GM12801 (cell line): ENCODE data around the gene GPR15LG.

Experiments used
- TF ChIP-seq, protein P1 (sequence below): IDR thresholded peaks from one replicate; pipeline ENCODE4 v1.5.1; 2011; ENCODE audit warnings: control low read depth; ENCODE audit not compliant: insufficient read length; ENCODE audit errors: extremely low read depth

Gene GPR15LG

DNA sequence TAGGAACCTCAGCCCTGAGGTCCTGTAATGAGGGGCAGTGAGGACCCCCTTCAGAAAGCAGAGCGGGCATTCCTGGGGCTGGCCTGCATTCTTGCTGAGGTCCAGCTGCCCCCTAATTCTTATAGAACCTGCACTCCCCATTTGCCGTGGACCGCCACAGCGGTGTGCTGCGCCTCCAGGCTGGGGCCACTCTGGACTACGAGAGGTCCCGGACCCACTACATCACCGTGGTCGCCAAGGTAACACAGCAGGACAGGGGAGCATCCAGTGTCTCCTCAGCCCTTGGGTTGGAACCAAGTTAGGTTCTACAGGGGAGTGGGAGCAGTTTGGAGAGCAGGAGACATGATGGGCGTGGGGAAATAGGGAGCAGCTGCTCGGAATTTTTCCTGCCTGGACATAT is 28.1 kb downstream of the GPR15LG start:
- TF ChIP-seq, protein P1, sequence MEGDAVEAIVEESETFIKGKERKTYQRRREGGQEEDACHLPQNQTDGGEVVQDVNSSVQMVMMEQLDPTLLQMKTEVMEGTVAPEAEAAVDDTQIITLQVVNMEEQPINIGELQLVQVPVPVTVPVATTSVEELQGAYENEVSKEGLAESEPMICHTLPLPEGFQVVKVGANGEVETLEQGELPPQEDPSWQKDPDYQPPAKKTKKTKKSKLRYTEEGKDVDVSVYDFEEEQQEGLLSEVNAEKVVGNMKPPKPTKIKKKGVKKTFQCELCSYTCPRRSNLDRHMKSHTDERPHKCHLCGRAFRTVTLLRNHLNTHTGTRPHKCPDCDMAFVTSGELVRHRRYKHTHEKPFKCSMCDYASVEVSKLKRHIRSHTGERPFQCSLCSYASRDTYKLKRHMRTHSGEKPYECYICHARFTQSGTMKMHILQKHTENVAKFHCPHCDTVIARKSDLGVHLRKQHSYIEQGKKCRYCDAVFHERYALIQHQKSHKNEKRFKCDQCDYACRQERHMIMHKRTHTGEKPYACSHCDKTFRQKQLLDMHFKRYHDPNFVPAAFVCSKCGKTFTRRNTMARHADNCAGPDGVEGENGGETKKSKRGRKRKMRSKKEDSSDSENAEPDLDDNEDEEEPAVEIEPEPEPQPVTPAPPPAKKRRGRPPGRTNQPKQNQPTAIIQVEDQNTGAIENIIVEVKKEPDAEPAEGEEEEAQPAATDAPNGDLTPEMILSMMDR, result no peak

GRCh38 chr10:84202349-84202748 is 28.7 kb downstream of the GPR15LG start:
- TF ChIP-seq, protein P1, result no peak

DNA sequence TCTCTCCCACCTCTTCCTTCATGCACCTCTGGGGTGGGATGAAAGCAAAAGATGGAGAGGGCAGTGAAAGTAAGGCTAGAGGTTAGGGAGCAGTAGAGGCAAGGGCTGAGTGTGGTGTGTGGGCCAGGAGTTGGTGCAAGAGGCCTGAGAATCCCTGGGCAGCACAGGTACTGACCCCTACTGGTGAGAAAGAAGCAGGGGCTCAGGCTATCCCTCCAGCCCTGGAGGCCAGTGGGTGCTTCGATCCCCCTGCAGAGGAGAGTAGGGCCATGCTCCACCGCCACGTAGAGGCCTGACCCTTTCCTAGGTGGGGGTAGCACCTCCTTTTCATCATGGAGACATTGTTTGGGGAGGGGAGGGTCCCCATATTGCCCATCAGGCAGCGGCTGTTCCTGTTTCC is 30.5 kb downstream of the GPR15LG start:
- TF ChIP-seq, protein P1, result no peak

- TF ChIP-seq, protein P1, result no peak
Measured at GRCh38 chr10:84204610-84205009, 31.0 kb downstream of the GPR15LG start.

DNA sequence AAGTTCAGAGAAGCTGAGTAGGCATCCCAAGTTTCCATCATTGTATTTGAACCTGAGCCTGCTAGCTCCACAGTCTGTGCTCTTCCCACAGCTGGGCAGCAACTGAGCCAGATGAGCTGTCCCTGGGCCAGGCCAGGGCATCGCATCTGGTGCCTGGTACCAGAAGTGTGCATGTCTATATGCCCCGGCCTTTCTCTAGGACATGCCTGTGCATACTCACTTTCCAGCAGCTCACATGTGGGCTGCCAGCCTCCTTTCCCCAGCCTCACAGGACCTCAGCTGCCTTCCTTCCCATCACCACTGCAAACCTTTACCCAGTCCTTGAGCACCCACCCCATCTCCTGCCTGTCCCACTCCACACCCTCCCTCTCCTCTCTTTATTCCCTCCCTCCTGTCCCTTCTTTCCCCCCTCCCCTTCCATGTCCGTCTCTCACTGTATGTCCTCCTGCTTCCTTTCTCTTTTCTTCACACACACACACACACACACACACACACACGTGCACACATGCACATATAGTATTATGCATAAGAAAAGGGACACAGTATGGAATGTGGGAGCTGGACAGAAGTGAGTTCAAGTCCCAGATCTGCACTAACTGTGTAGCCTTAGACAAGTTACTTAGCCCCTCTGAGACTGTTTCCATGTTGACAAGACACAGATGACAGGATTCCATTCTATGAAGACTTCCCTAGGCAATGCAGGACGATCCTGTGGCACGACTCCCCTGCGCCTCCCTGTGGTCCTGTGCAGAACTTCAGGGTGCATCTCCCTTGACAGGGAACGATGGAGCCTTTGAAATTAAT is 31.6 kb downstream of the GPR15LG start:
- TF ChIP-seq, protein P1, result peak; percentile 80

GRCh38 chr10:84205853-84206525 is 32.4 kb downstream of the GPR15LG start:
- TF ChIP-seq, protein P1, result no peak

- TF ChIP-seq, protein P1, result no peak
Measured at GRCh38 chr10:84208023-84208422, 34.4 kb downstream of the GPR15LG start.
